IPS-NIHi11 (cell line): ENCODE results near the gene HSPA12A.

Source experiments
- DNase-seq: peaks from one replicate; pipeline ENCODE4 v3.0.0; 2012; ENCODE audit warnings: mixed read lengths, low spot score

Gene HSPA12A

DNA sequence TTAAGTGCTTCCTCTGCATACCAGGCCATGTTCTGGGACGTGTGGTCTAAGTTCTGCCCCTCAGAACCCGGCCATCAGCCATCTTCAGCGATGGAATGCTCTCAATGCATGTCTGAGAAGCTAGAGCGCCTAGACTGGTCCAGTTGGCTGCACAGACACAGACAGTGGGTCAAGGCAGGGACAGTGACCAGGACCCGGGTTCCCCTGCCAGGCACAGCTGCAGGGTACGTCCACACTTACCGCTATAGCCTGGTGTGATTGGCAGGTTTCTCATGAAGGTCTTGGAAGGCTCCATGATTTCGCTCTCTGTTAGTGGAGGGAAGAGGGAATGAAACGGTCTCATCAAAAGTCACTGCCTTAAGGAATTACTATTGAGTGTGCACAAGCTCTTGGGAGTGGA lies 74.3 kb downstream of the HSPA12A start:
- no peak for DNase-seq

DNA sequence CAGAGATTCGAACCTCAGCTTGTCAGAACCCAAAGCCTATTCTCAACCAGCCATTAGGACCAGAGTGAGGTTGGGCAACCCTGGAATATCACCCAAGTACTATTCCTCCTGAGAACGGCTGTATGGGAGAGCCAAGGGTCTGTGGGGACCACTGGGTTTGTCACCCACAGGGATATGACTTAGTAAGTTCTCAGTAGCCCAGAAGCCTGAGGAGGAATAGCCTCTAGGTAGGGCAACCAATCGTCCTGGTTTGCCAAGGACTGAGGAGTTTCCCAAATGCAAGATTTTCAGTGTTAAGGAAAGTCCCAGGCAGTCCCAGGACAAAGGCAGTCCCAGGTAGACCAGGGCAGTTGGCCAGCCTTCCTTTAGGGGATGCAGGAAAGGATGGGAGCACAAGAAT lies 74.9 kb downstream of the HSPA12A start:
- no peak for DNase-seq

DNA sequence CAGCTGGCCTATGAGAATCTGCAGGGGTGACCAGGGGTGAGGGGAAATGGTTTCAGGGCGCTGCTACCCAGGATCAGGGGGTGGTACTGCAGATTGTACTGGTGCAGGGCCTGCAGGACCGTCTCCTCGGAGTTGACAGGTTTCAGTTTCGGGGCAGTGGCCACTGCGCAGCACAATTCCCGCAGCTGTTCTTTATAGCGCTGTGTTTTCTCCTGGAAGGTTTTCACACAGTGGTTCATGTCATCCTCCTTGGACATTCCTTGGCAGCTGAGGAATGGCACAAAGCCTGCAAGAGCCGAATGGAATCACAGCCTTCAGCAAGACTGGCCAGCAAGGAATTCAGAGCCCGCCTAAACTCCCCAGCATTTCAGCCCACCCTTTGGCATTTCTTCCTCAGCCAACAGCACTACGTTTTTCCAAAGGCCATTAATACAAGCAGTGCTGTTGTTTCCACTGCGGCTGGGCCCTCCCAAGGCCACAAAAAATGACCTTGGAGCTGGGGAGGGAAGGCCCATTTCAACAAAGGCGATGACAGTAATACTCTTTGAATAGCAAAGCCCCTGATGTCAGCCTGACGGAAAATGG lies 76.7 kb downstream of the HSPA12A start:
- no peak for DNase-seq

DNA sequence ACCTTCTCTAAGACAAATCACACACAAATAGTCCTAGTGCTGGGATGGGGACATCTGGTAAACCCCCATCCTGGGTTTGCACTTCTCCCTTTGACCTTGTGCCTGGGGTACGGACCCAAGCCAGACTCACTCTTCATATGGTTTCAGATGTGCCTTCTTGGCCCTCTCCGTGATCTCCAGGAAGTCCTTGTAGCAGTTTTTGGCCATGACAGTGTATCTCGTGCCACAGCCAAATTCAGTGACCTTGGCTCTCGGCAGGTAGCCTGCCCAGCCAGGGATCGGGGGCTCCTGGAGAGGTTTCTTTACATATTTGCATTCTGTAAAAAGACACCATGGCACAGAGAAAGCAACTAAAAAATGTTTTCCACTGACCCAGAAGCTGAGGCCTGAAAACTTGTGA lies 77.7 kb downstream of the HSPA12A start:
- no peak for DNase-seq

DNA sequence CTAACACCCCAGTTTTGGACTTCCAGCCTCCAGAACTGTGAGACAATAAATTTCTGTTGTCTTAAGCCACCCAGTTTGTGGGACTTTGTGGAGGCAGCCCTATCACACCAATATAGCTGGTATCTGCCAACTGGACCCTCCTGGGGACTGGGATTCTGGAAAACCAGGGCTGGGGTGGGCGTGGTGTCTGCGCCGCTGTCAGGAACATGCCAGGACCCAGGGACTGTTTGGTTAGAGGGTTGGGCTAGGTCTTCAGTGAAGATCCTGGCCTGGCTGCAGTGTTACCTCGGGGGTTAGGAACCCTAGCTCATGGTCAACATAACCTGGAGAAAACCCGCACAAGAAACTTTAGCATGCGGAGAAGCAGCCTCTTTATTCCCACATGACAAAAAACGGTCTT lies 79.0 kb downstream of the HSPA12A start:
- no peak for DNase-seq

DNA sequence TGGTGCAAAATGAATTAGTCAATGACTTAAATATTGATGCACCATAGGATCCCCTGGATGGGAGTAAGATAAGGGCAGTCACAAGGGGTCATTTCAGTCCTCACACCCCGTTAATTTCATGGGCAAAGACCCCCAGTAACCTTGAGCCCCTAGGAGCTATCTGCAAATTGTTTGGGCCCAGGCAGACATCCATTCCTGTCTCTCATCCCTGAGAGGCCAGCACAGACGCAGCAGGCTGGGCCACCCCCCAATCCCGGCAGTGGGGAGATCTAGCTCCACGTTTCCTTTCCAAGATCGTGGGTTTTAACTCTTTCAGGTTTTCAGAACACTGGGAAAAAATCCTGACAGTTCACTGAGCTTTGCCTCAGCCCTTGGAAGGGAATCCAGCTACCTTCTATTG lies 81.5 kb downstream of the HSPA12A start:
- no peak for DNase-seq

DNA sequence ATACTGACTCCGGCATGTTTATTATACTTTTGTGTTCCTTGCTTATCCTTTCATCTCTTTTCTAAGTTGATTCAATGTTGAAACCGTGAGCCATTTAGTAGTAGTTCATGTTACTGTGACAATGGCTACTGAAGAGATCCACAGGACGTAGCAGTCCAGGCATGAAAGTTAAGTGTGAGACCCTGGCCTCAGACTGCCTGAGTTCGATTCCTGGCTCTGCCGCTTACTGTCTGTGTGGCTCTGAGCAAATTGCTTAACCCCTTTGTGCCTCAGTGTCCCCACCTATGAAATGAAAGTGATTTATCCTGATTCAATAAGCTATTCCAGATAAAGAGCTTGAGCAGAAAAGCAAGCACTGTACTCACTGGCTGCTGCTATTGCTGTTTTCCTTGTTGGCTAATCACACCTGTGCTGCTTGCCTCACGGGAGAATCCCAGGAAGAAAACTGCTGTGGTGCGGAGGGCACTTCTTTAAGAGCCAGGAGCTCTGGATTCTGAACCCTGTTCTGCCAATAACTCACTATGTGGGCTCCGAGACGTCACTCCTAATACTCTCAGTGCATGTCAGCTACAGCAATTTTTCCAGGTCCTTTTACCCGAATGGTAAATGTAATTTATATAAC lies 83.2 kb downstream of the HSPA12A start:
- DNase-seq = no peak

DNA sequence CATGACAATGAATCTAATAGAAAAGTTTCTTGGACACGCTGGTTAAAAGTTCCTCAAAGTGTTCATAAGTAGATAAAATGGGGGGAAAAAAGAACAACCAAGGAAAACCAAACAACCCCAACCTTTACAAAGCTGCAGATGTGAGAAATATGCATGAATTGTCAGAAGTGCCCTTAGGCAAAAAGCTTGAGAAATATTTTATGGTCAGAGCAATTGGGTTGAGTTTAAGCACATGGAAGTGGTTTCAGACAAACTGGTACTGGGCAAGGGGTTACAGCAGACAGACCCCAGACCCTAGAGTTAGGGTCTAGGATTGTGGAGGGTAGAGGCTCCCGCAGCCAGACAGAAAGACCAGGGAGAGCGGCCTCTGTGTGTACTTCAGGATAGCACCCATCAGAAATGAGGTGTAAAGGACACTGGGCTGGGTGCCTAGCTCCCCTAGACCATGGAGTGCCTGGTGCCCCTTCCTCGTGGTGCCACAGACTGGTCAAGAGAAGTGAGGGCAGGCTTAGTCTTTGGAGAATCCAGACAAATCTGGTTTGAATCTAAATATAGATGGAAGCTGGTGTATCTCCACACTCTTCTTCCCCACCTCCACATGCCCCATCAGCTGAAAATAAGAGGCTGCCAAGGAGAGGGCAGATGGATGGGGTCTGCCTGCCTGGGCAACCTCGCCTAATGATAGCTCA lies 84.4 kb downstream of the HSPA12A start:
- DNase-seq = no peak

DNA sequence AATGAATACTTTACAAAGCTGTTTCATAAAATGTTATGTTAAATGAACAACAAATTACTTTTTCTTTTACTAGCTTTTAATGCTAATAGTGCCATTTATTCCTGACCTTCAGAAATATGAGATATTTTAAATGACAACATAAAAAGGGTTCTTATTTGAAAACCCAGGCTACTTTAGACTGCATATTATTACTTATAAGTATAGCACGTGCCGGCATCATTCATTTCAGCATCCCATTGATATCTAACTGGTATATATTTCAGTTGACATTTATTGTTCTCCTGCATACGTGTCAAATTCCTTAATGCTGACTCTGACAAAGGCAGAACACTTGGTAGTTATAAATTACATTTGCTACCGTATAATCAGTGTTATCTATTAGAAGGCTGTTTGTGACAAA lies 86.3 kb downstream of the HSPA12A start:
- DNase-seq = no peak

DNA sequence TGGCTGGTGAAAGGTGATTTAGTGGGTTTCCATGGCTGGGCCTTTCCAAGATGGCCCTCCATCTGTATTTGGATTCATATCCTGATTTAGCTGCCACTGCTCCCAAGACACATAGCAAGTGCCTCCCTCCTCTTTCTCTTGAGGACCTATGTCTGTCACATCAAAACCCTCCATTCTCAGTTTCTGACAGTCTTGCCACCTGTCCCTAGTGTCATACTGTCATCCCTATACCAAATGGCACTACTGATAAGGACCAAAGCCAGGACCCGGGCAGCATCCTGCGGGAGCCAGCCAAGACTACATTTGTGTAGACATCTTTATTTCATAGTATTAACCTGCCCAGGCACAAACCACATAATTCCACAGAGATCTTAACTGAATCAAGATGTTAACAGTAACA lies 86.8 kb downstream of the HSPA12A start:
- no peak for DNase-seq

DNA sequence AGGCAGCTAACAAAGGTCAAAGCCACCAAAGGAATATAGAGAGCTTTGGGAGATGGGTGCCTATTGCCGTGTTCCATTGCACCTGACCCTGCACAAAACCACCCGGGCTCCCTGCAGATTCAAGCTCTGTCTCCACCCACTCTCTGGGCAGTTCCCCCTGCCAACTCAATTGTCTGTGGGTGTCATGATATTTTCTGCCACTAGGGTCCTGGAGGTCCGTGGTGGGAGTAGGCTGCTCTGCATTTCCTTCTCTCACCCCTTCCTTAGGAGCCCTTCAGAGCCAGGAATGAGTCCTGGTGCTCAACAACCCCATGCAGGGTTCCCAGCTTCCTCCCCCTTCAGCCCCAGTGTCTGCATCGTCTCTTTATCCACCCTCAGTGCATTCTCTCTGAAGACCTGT lies 87.5 kb downstream of the HSPA12A start:
- DNase-seq = peak; percentile 65

DNA sequence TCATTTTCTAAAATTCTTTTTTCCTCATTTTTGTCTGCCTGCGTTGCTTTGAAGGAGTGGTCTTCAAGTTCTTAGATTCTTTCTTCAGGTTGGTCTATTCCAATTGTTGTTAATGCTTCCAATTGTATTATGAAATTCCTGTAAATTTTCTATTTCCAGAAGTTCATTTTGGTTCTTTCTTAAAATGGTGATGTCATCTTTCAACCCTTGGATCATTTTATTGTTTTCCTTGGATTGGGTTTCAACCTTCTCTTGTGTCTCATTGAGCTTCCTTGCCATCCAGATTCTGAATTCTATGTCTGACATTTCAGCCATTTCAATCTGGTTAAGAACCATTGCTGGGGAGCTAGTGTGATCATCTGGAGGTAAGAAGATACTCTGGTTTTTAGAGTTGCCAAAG lies 88.5 kb downstream of the HSPA12A start:
- DNase-seq = no peak

DNA sequence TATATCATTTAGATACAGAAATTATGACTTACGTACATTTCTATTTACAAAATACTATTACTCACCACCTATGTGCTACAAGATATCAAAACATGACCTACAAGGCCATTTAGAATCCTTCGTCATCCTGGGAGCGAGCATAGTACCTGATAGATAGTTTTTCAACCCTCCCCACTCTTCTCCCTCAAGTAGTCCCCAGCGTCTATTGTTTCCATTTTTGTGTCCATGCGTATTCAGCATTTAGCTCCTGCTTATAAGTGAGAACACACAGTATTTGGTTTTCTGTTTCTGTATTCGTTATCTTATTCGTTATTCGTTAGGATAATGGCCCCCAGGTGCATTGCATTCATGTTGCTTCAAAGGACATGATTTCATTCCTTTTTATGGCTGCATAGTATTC lies 93.5 kb downstream of the HSPA12A start:
- no peak for DNase-seq

DNA sequence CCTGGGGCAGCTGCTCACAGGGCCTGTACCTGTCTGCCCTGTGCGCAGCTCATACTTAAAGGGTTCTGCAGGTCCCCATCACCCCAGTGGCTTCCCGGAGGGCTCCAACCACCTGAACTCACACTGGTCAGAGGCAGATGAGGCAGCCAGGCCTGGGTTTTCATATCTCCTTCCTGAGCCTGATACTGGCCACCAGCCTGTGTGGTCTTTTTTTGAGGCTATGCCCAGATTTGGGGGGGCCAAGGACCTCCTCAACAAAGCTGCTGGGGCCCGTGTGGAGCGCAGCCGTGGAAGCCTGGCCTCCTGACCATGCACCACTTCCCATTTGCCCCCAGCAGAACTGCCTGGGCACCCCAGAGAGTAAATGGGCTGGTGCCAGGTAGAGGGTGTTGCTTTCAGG lies 95.9 kb downstream of the HSPA12A start:
- no peak for DNase-seq

DNA sequence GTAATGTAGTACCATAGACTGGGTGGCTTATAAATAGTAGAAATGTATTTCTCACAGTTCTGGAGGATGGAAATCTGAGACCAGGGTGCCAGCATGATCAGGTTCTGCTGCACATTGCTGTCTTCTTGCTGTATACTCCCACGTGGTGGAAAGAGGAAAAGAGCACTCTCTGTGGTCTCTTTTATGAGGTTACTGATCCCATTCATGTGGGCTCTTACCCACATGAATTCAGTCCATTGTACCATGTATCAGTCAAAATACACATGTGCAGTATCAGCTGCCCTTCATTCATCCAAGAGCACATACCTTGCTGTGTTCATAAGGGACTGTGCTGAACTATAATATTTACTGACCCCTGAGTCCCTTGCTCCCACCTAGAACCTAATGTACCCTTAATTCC lies 104.5 kb downstream of the HSPA12A start:
- no peak for DNase-seq

DNA sequence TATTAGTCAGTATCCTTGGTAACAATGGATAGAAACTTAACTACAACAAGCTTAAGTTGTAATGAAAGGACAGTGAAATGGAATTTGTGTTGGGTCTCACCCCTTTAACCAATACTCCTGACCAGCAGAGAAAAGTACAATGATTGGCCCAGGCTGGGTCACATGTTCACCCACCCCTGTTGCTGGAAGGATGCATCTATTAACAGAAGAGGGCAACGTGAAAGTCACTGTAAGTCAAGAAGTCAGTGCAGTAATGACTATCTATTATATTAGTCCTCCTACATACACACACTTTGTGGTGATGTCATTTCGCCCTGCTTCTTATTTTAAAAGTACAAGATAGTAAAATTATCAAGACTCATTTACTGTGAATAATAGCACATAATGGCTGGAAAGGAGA lies 105.4 kb downstream of the HSPA12A start:
- DNase-seq = no peak

DNA sequence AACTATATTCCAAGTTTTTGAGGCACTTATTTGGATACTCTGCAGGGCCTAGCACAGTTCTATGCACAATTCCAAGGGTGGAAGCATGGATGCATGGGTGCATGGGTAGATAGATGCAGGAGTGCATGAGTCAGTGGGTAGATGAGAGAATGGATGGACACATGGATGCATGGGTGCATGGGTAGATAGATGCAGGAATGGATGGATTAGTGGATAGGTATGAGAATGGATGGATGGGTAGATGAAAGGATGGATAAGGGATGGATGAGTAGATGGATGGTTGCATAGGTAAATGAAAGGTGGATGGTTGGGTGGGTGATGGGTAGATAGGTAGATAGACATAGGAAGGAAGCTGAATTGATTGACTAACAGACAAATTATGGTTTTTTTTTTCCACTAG lies 106.0 kb downstream of the HSPA12A start:
- no peak for DNase-seq

DNA sequence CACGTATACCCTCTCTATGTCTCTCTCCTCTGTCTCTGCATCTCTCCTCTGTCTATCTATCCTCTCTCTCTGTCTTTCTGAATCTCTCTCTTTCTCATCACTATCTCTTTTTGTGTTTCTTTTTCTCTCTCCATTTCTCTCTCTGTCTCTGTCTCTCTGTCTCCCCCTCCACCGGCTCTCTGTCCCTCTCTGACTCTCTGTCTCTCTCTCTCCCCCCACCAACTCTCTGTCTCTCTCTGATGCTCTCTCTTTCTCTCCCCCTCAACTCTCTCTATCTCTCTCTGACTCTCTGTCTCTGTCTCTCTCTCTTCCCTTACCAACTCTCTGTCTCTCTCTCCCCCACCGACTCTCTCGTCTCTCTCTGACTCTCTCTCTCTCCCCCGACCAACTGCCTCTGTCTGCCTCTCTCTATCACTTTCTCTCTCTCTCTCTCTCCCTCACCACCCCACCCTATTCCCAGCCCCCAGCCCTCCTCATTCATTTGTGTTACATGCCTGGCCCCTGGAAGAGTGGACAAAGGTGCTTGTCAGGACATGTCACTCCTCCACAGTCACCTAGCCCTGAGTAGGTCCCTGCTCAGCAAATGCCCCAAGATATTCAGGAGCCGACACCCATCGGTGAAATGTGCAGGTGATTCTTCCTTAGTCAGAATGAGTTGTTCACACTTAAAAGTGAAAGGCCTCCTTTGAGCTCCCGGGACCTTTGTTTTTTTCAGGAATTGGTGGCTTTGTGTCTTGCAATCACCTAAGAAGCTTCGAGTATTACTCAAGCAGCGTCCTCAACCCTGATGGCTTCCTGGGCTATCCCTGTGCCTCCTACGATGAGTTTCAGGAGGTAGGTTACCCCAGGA lies 108.0 kb downstream of the HSPA12A start:
- DNase-seq = no peak

DNA sequence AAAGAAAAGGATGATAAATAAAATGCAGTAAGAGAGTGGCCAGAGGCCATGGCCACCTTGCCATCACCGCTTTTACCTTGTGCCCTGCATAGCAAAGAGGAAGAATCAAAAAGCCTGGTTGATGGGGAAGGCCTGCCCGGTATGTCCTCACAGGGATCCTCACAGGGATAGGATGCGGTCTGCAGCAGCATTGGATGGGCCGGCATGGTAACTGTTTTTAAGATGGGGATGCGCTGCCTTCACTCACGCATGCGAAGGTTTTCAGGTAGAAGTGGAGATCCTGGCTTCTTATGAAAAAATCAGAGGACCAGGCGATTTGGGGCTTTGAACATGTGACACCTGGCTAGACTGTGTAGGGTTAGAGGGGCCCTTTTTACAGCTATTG lies 109.2 kb downstream of the HSPA12A start:
- DNase-seq = no peak

DNA sequence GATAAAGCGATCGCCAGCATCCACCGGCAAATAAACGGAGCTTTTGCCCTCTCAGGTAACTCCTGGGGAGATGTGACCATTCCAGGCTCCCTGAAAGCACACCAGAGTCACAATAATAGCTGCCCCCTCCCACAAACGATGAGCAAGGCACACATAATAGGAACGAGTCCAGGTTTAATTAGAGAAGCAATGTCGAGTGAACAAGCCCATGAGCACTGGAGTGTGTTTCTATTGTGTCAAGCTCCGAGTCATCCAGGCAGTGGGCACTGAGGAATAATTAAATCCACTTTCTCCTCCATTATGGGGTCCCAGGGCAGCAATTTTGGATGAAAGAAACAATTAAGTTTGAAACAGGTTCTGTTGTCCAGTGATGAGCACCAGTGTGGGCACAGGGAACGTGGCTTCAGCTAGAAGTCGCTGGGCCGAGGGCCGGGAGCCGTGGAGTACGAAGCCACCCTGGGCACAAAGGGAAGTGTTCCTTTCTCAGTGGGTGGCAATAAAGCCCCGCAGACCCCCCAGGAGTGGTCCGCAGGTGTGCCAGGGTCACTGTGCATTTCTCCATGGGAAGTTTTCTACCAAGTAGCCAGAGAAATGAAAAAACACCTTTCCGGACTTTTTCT lies 109.7 kb downstream of the HSPA12A start:
- no peak for DNase-seq

DNA sequence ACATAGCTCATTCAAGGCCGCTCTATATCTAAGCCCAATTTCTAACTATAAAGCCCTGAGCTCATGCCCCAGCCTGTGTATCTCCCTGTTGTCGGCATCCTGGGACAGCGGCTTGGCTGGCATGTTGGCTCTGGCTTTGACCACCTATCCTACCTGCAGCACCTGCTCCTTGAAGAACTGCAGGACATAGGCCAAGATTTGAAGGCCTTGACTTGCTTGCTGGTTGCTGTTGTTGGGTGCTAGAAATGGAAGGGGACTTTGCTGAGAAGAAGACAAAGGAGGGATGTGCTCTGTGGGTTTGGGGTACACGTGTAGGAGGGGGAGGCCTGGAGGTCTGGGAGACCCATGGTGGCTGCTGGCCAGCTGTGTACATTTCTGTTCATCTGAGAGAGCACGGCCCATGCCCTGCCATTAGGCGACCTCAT lies 110.5 kb downstream of the HSPA12A start:
- DNase-seq = no peak

DNA sequence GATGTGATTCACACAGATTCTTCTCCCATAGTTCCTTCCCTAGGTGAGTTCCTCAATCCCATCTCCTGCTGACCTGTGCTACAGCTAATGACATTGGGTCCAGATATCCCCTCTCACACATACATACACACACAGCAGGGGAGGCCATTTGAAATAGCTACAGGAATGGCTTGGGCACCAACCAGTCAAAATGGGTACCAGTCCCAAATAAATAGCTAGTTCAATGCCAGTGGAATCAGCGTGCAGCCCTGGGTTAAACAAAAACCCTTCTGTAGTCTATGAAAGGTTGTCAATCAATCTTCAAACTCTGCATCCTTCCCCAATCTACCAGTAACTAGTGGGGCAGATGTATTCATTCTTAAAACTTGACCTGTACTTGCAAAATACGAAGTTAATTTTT lies 112.3 kb downstream of the HSPA12A start:
- no peak for DNase-seq

DNA sequence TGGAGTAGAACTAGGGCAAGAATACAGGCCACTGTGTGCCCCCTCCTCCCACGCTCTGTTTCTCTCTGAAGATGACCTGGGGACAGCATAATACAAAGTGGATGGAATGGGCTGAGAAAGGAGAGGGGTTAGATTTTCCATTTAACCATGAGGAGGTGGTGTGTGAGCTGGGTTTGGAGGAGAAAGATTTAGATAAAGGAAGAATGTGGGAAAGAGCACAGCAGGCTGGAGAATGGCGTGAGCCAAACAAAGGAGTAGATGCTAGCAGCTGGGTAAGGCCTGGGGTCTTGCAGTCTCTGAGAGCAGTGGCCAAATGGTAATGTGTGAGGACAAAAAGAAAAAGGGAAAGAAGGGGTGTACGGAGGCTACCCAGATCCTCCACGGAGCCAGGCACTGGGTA lies 113.0 kb downstream of the HSPA12A start:
- DNase-seq = no peak
